IMR-90 (cell line): ENCODE data around the gene ASTE1. TPM values are rescaled to one million over a fixed set of nuclear protein-coding genes. Genes with fewer than 3 reads are reported as not detected.

Experiments used
- ATAC-seq: fragments of 200-7000 bp; cut with Tn5 transposase; 2 replicates; pipeline ENCODE4 v1.9.1; 2020; ENCODE audit warnings: low read depth, mild to moderate bottlenecking, moderate library complexity
- BruUV-seq: library from RNA; stranded (reverse); fragments of 400-500 nt; replicated peaks from 2 replicates; lab custom pipeline; 2021; lab: Mats Ljungman, UMichigan
- CTCF ChIA-PET: fragments of 300-600 bp; formaldehyde crosslinking; extraction: SDS; loops from one replicate; lab custom pipeline; 2021; ENCODE audit warnings: antibody characterized with exemption; lab: Yijun Ruan, JAX
- POLR2A ChIA-PET: fragments of 300-600 bp; sonication (Branson Sonifier 250); formaldehyde crosslinking; loops from one replicate; lab custom pipeline; 2022; ENCODE audit warnings: antibody characterized with exemption; ENCODE audit not compliant: unreplicated experiment; lab: Charles Lee
- DNase-seq: peaks from one replicate; pipeline ENCODE4 v3.0.0; 2013
- H2AFZ ChIP-seq: replicated peaks from 2 replicates; pipeline ENCODE3; 2013; ENCODE audit warnings: low read length, mild to moderate bottlenecking; ENCODE audit not compliant: poor library complexity
- H2AK5ac ChIP-seq: 2 replicates; pipeline ENCODE4 v1.6.1; 2013; ENCODE audit warnings: low read depth, low read length, inconsistent platforms
- H2AK9ac ChIP-seq: replicated peaks from 2 replicates; pipeline ENCODE3; 2013; ENCODE audit warnings: mild to moderate bottlenecking, low read depth, low read length, moderate library complexity; ENCODE audit not compliant: poor library complexity
- H2BK120ac ChIP-seq: 2 replicates; pipeline ENCODE4 v1.6.1; 2013; ENCODE audit warnings: low read depth, low read length, inconsistent platforms
- H2BK15ac ChIP-seq: 3 replicates; pipeline ENCODE4 v1.6.1; 2013; ENCODE audit warnings: low read depth, low read length, inconsistent platforms
- H2BK20ac ChIP-seq: 2 replicates; pipeline ENCODE4 v1.6.1; 2013; ENCODE audit warnings: low read depth, mild to moderate bottlenecking, inconsistent platforms, low read length, moderate library complexity
- H2BK5ac ChIP-seq: 2 replicates; pipeline ENCODE4 v1.6.1; 2013; ENCODE audit warnings: mild to moderate bottlenecking, low read depth, low read length, inconsistent platforms; ENCODE audit not compliant: poor library complexity, severe bottlenecking
- H3K14ac ChIP-seq: replicated peaks from 2 replicates; pipeline ENCODE4 v1.6.1; 2013; ENCODE audit warnings: low read depth, low read length, inconsistent platforms
- H3K18ac ChIP-seq: 2 replicates; pipeline ENCODE4 v1.6.1; 2013; ENCODE audit warnings: low read depth, low read length, control low read depth
- H3K23ac ChIP-seq: 2 replicates; pipeline ENCODE4 v1.6.1; 2013; ENCODE audit warnings: low read depth, low read length, inconsistent platforms
- H3K27ac ChIP-seq: 2 replicates; pipeline ENCODE4 v1.5.1; 2013; ENCODE audit warnings: mild to moderate bottlenecking, control low read depth, low read length; ENCODE audit not compliant: insufficient read depth
- H3K27me3 ChIP-seq: 2 replicates; pipeline ENCODE4 v1.6.1; 2013; ENCODE audit warnings: low read length; ENCODE audit not compliant: control insufficient read depth, insufficient read depth
- H3K36me3 ChIP-seq: 2 replicates; pipeline ENCODE4 v1.6.1; 2013; ENCODE audit warnings: low read length, mixed read lengths; ENCODE audit not compliant: control insufficient read depth, insufficient read depth
- H3K4ac ChIP-seq: 2 replicates; pipeline ENCODE4 v1.6.1; 2013; ENCODE audit warnings: low read depth, low read length, inconsistent platforms
- H3K4me1 ChIP-seq: 2 replicates; pipeline ENCODE4 v1.6.1; 2013; ENCODE audit warnings: low read length, mixed read lengths; ENCODE audit not compliant: control insufficient read depth, insufficient read depth
- H3K4me2 ChIP-seq: 2 replicates; pipeline ENCODE4 v1.6.1; 2013; ENCODE audit warnings: low read depth, mild to moderate bottlenecking, control low read depth, low read length, moderate library complexity
- H3K4me3 ChIP-seq: 2 replicates; pipeline ENCODE4 v1.5.1; 2013; ENCODE audit warnings: low read depth, mild to moderate bottlenecking, control low read depth, low read length, moderate library complexity; ENCODE audit not compliant: insufficient read depth
- H3K56ac ChIP-seq: 2 replicates; pipeline ENCODE4 v1.6.1; 2013; ENCODE audit warnings: low read length, inconsistent platforms; ENCODE audit not compliant: insufficient read depth; ENCODE audit errors: extremely low read depth
- H3K79me1 ChIP-seq, 2 experiments: 2 replicates each; pipeline ENCODE4 v1.6.1; 2013; ENCODE audit warnings: low read length in 2 of 2, inconsistent platforms in 1 of 2, low read depth in 1 of 2
- H3K9ac ChIP-seq: 2 replicates; pipeline ENCODE4 v1.6.1; 2013; ENCODE audit warnings: low read depth, low read length, control low read depth
- H3K9me1 ChIP-seq: 2 replicates; pipeline ENCODE4 v1.6.1; 2013; ENCODE audit warnings: low read length, inconsistent platforms; ENCODE audit not compliant: insufficient read depth
- H3K9me3 ChIP-seq: 2 replicates; pipeline ENCODE4 v1.6.1; 2013; ENCODE audit warnings: low read length; ENCODE audit not compliant: control insufficient read depth, insufficient read depth
- H4K20me1 ChIP-seq: 2 replicates; pipeline ENCODE4 v1.6.1; 2013; ENCODE audit warnings: low read length, inconsistent platforms; ENCODE audit not compliant: insufficient read depth
- H4K5ac ChIP-seq: 2 replicates; pipeline ENCODE4 v1.6.1; 2013; ENCODE audit warnings: mild to moderate bottlenecking, low read depth, low read length, control low read depth
- H4K8ac ChIP-seq, 2 experiments: 2 replicates each; pipeline ENCODE4 v1.6.1; 2013; ENCODE audit warnings: low read depth in 2 of 2, low read length in 2 of 2, control low read depth in 1 of 2, inconsistent platforms in 1 of 2
- H4K91ac ChIP-seq: 2 replicates; pipeline ENCODE4 v1.6.1; 2013; ENCODE audit warnings: low read depth, low read length, inconsistent platforms; ENCODE audit not compliant: insufficient read depth
- CHD1 ChIP-seq: IDR thresholded peaks from 2 replicates; pipeline ENCODE4 v1.6.1; 2012; ENCODE audit warnings: low read depth, low read length, improper control_type of control experiment
- FOS ChIP-seq: fragments of 150-350 bp; IDR thresholded peaks from 2 replicates; pipeline ENCODE4 v1.6.1; 2016; ENCODE audit warnings: low read depth, low read length
- WGBS, 2 experiments: methylation state at CpG; one replicate each; pipeline versions ENCODE4 v1.1.5 to v1.1.7; 2013; ENCODE audit warnings: missing lambda C conversion rate in 2 of 2; ENCODE audit not compliant: insufficient read length in 1 of 2; ENCODE audit errors: extremely low coverage in 2 of 2; 5-methylcytosine and 5-hydroxymethylcytosine counted together
- dilution Hi-C: fragments of 300-500 bp; cut with HindIII; formaldehyde crosslinking; loops from one replicate; pipeline ENCODE4 v1.14.3; 2018; ENCODE audit warnings: low sequenced_read_pairs; ENCODE audit not compliant: unreplicated experiment
- in situ Hi-C: fragments of 300-500 bp; cut with MboI; formaldehyde crosslinking; loops from 3 replicates; pipeline ENCODE4 v1.14.3; 2019; ENCODE audit warnings: low sequenced_read_pairs, inconsistent platforms, mixed read lengths
- intact Hi-C: fragments of 100-400 bp; cut with micrococcal nuclease; formaldehyde crosslinking; loops from 2 replicates; pipeline ENCODE4 v1.10.0; 2022
- polyA plus RNA-seq, 3 experiments: library from polyadenylated mRNA; depleted of rRNA; stranded (reverse); fragments of >200 nt; gene quantifications; 2 replicates each; pipeline ENCODE4 v1.2.3, GENCODE V29; 2012; ENCODE audit warnings: low replicate concordance in 1 of 3
- total RNA-seq: library from RNA; depleted of rRNA; stranded (reverse); fragments of >200 nt; gene quantifications from 2 replicates; pipeline ENCODE4 v1.2.3, GENCODE V29; 2012

Gene ASTE1
- total and polyA plus RNA-seq, 2 of the 4 experiments (the other 2 are of a cell fraction): 3.2 to 7.5 TPM

GRCh38 chr3:131036200-131036816 lies 9.7 kb upstream of the ASTE1 start:
- H2BK120ac ChIP-seq: no peak overlapping the region
- no peak overlapping the region for H3K27ac ChIP-seq
- no peak overlapping the region for H4K8ac ChIP-seq
- H3K36me3 ChIP-seq: no peaks in the 10 kb centered on the region
- peaks cover 4% of the 10 kb centered on the region for H3K4me1 ChIP-seq
- H3K4ac ChIP-seq: no peak overlapping the region
- H3K9me1 ChIP-seq: no peaks in the 10 kb centered on the region
- H3K9me3 ChIP-seq: no peaks in the 10 kb centered on the region
- peak overlapping the region; percentile 51; the same call in 1 of the 2 replicates for H3K4me2 ChIP-seq
- no peaks in the 10 kb centered on the region for H3K27me3 ChIP-seq
- H2AK5ac ChIP-seq: no peak overlapping the region
- no peak overlapping the region for H3K9ac ChIP-seq
- H3K4me3 ChIP-seq: no peak overlapping the region
- no peaks in the 10 kb centered on the region for H3K79me1 ChIP-seq
- H3K14ac ChIP-seq: no peak overlapping the region
- CTCF ChIA-PET: interaction anchor here (0.6 to 1.2 kb wide), 2 partner anchors 11 to 702 kb away, joined by 3 read pairs; no protein-coding TSS in a partner anchor
- no peak overlapping the region for H2AFZ ChIP-seq
- H3K18ac ChIP-seq: no peak overlapping the region
- POLR2A ChIA-PET: no interaction called here
- no peak overlapping the region for H2BK20ac ChIP-seq
- DNase-seq (peak; percentile 88), ATAC-seq (peak; percentile 94)
- H4K20me1 ChIP-seq: peaks cover 4% of the 10 kb centered on the region; the same call in 1 of the 2 replicates
- no peak overlapping the region for H2BK15ac ChIP-seq
- TF ChIP-seq FOS (peak; percentile 37; the same call in 1 of the 2 replicates), CHD1 (no peak)
- no peak overlapping the region for H4K5ac ChIP-seq
- in situ Hi-C loops (loop anchor here (25.0 kb wide), 2 partner anchors 451 to 1001 kb away; partner anchors contain the start of gene CPNE4), intact Hi-C loops (loop anchor here (10.0 kb wide), 3 partner anchors 188 to 762 kb away; no protein-coding TSS in a partner anchor), dilution Hi-C loops (no loop called here)
- H3K23ac ChIP-seq: no peak overlapping the region
- WGBS, 2 experiments: no CpG with 5 or more reads among the region's 1 CpG
- no peak overlapping the region for H2BK5ac ChIP-seq
- H3K56ac ChIP-seq: no peak overlapping the region
- no TSS peak for BruUV-seq
- no peak overlapping the region for H4K91ac ChIP-seq
- H2AK9ac ChIP-seq: no peak overlapping the region
